Upper lobe of left lung (tissue), 4 donors: Measurements from ENCODE around the gene ATL3.

Source experiments
- POLR2A ChIP-seq, 4 donors: fragments of 450-650 bp; IDR thresholded peaks; one replicate each; pipeline ENCODE4 v1.5.1; 2016 to 2017; ENCODE audit warnings: antibody characterized with exemption in 4 of 4, mild to moderate bottlenecking in 2 of 4
- TF ChIP-seq, protein P1 (sequence below), 6 experiments: fragments of 450-650 bp in 4 of 6; fragments of 200-600 bp in 2 of 6; sonication (generic) in 2 of 6; IDR thresholded peaks; one replicate each; pipeline ENCODE4 v1.5.1; 2016 to 2019; ENCODE audit warnings: antibody characterized with exemption in 6 of 6

DNA sequence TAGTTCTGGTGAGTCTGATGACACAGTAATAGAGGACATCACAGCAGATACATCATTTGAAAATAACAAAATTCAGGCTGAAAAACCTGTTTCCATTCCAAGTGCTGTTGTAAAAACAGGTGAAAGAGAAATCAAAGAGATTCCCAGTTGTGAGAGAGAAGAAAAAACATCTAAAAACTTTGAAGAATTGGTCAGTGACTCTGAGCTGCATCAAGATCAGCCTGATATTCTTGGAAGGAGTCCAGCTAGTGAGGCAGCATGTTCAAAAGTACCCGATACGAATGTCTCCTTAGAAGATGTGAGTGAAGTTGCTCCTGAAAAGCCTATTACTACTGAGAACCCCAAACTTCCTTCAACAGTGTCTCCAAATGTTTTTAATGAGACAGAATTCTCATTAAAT lies 48.8 kb upstream of the ATL3 start:
- TF ChIP-seq, protein P1, sequence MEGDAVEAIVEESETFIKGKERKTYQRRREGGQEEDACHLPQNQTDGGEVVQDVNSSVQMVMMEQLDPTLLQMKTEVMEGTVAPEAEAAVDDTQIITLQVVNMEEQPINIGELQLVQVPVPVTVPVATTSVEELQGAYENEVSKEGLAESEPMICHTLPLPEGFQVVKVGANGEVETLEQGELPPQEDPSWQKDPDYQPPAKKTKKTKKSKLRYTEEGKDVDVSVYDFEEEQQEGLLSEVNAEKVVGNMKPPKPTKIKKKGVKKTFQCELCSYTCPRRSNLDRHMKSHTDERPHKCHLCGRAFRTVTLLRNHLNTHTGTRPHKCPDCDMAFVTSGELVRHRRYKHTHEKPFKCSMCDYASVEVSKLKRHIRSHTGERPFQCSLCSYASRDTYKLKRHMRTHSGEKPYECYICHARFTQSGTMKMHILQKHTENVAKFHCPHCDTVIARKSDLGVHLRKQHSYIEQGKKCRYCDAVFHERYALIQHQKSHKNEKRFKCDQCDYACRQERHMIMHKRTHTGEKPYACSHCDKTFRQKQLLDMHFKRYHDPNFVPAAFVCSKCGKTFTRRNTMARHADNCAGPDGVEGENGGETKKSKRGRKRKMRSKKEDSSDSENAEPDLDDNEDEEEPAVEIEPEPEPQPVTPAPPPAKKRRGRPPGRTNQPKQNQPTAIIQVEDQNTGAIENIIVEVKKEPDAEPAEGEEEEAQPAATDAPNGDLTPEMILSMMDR (IDR thresholded peaks at IDR 0.05), result no peak
- no peak for TF ChIP-seq POLR2A (IDR thresholded peaks at IDR 0.05)
